Upper lobe of left lung (tissue), 6 donors: ENCODE results near the gene CBFA2T3. TPM values are rescaled to one million over a fixed set of nuclear protein-coding genes. Genes with fewer than 3 reads are reported as not detected.

Experiments
- ATAC-seq, 2 donors: fragments of 200-7000 bp; cut with Tn5 transposase; one replicate each; pipeline ENCODE4 v1.9.1; 2022; ENCODE audit warnings: mild to moderate bottlenecking in 2 of 2, moderate library complexity in 2 of 2; ENCODE audit not compliant: low FRiP score in 2 of 2
- DNase-seq, 2 donors: peaks; one replicate each; pipeline ENCODE4 v3.0.0-alpha.2; 2019 to 2020
- H3K27ac ChIP-seq, 4 donors: fragments of 200-600 bp; sonication (generic); one replicate each; pipeline ENCODE4 v1.5.1; 2016 to 2019
- H3K27me3 ChIP-seq, 4 donors: fragments of 200-600 bp; sonication (generic); one replicate each; pipeline ENCODE4 v1.5.1; 2017 to 2019
- H3K36me3 ChIP-seq, 4 donors: fragments of 200-600 bp; sonication (generic); one replicate each; pipeline ENCODE4 v1.5.1; 2016 to 2019
- H3K4me1 ChIP-seq, 4 donors: fragments of 200-600 bp; sonication (generic); one replicate each; pipeline ENCODE4 v1.5.1; 2018 to 2019
- H3K4me3 ChIP-seq, 4 donors: fragments of 200-600 bp; sonication (generic); one replicate each; pipeline ENCODE4 v1.5.1; 2017 to 2019; ENCODE audit warnings: mild to moderate bottlenecking in 2 of 4, moderate library complexity in 1 of 4
- H3K9me3 ChIP-seq, 4 donors: fragments of 200-600 bp; sonication (generic); one replicate each; pipeline ENCODE4 v1.5.1; 2018 to 2019
- CTCF ChIP-seq, 6 experiments: fragments of 450-650 bp in 4 of 6; fragments of 200-600 bp in 2 of 6; sonication (generic) in 2 of 6; IDR thresholded peaks; one replicate each; pipeline ENCODE4 v1.5.1; 2016 to 2019; ENCODE audit warnings: antibody characterized with exemption in 6 of 6
- EP300 ChIP-seq, 4 donors: sonication (generic); formaldehyde crosslinking; IDR thresholded peaks; one replicate each; pipeline ENCODE4 v1.5.1; 2017; ENCODE audit warnings: antibody characterized with exemption in 4 of 4, control low read depth in 2 of 4
- POLR2A ChIP-seq, 4 donors: fragments of 450-650 bp; IDR thresholded peaks; one replicate each; pipeline ENCODE4 v1.5.1; 2016 to 2017; ENCODE audit warnings: antibody characterized with exemption in 4 of 4, mild to moderate bottlenecking in 2 of 4
- POLR2AphosphoS5 ChIP-seq, 2 donors: sonication (generic); formaldehyde crosslinking; IDR thresholded peaks; one replicate each; pipeline ENCODE4 v1.5.1; 2017; ENCODE audit warnings: antibody characterized with exemption in 2 of 2
- WGBS, 2 donors: methylation state at CpG; one replicate each; pipeline ENCODE4 v1.1.5; 2017 to 2018; 5-methylcytosine and 5-hydroxymethylcytosine counted together
- total RNA-seq, 6 donors: library from RNA; depleted of rRNA in 4 of 6; stranded (reverse); fragments of >200 nt in 4 of 6; gene quantifications; one replicate each; pipeline versions ENCODE4 v1.1.0 to v1.2.1, GENCODE V29; 2016 to 2021
- donor health status: DM: no; HTN: no; CAD: no; lungs with moderate emphysema.
- donor health status: DM: no; HTN: yes; CAD: no; lungs with severe emphysema.

The CBFA2T3 gene
- total RNA-seq, 6 donors from 2014 or later = 2.7 to 33.5 (median 15.2) TPM

GRCh38 chr16:88936556-88937205, 40.3 kb downstream of the CBFA2T3 start:
- TF ChIP-seq POLR2AphosphoS5 (IDR thresholded peaks at IDR 0.05) (no peak), CTCF (IDR thresholded peaks at IDR 0.05) (no peak), POLR2A (IDR thresholded peaks at IDR 0.05) (no peak), EP300 (IDR thresholded peaks at IDR 0.05) (no peak)
- Histone ChIP-seq H3K4me1 (peaks cover 34 to 61% (median 45%) of the 10 kb centered on the region in 4 donors), H3K27ac (peak overlapping the region; percentile 62 to 87 (median 81)), H3K4me3 (peak overlapping the region in 2 of 4 donors; percentile 18 to 29), H3K9me3 (no peaks in the 10 kb centered on the region), H3K27me3 (peaks cover 0 to 11% (median 6%) of the 10 kb centered on the region in 4 donors), H3K36me3 (no peaks in the 10 kb centered on the region)
- DNase-seq (peak; percentile 61 to 86), ATAC-seq (peak in 1 of 2 donors; percentile 59)
- WGBS, 2 donors = 57 to 66% methylated on average over 28 to 31 of the region's 31 CpGs

- no peak for TF ChIP-seq EP300 (IDR thresholded peaks at IDR 0.05)
- TF ChIP-seq POLR2A (IDR thresholded peaks at IDR 0.05) = no peak
- TF ChIP-seq POLR2AphosphoS5 (IDR thresholded peaks at IDR 0.05) = no peak
- TF ChIP-seq CTCF (IDR thresholded peaks at IDR 0.05) = no peak
- Histone ChIP-seq H3K4me3 (peak overlapping the region in 2 of 4 donors; percentile 18 to 29), H3K36me3 (no peaks in the 10 kb centered on the region), H3K9me3 (no peaks in the 10 kb centered on the region), H3K27ac (peak overlapping the region; percentile 62 to 87 (median 81)), H3K4me1 (peaks cover 34 to 57% (median 45%) of the 10 kb centered on the region in 4 donors), H3K27me3 (peaks cover 0 to 11% (median 4%) of the 10 kb centered on the region in 4 donors)
- DNase-seq (peak; percentile 50 to 62), ATAC-seq (peak in 1 of 2 donors; percentile 6)
- 22 to 30% methylated on average over 11 to 16 of the region's 19 CpGs for WGBS, 2 donors
Observed at GRCh38 chr16:88936008-88936555, 40.9 kb downstream of the CBFA2T3 start.

- TF ChIP-seq EP300 (IDR thresholded peaks at IDR 0.05) = no peak
- no peak for TF ChIP-seq POLR2A (IDR thresholded peaks at IDR 0.05)
- no peak for TF ChIP-seq CTCF (IDR thresholded peaks at IDR 0.05)
- TF ChIP-seq POLR2AphosphoS5 (IDR thresholded peaks at IDR 0.05) = no peak
- H3K4me3 ChIP-seq = no peak overlapping the region
- no peaks in the 10 kb centered on the region for H3K36me3 ChIP-seq
- no peak for ATAC-seq
- WGBS, 2 donors = 80 to 88% methylated on average over 17 to 33 of the region's 33 CpGs
- no peaks in the 10 kb centered on the region for H3K27me3 ChIP-seq
- H3K4me1 ChIP-seq = peaks cover 26 to 38% (median 34%) of the 10 kb centered on the region in 4 donors
- H3K27ac ChIP-seq = no peak overlapping the region
- peak in 1 of 2 donors; percentile 81 for DNase-seq
- no peaks in the 10 kb centered on the region for H3K9me3 ChIP-seq
Observed at GRCh38 chr16:88934066-88934667, 42.8 kb downstream of the CBFA2T3 start.

- Histone ChIP-seq H3K4me1 (peaks cover 19 to 26% (median 22%) of the 10 kb centered on the region in 4 donors), H3K9me3 (no peaks in the 10 kb centered on the region), H3K27me3 (no peaks in the 10 kb centered on the region), H3K4me3 (no peak overlapping the region), H3K27ac (no peak overlapping the region), H3K36me3 (no peaks in the 10 kb centered on the region)
- 84 to 92% methylated on average over 17 of the region's 17 CpGs for WGBS, 2 donors
- TF ChIP-seq POLR2A (IDR thresholded peaks at IDR 0.05) (no peak), CTCF (IDR thresholded peaks at IDR 0.05) (no peak), POLR2AphosphoS5 (IDR thresholded peaks at IDR 0.05) (no peak), EP300 (IDR thresholded peaks at IDR 0.05) (no peak)
- peak in 1 of 2 donors; percentile 53 for DNase-seq
- no peak for ATAC-seq
Observed at GRCh38 chr16:88932929-88933328, 44.1 kb downstream of the CBFA2T3 start.
